H1 (cell line): Measurements from ENCODE around the gene CELF6. TPM values are rescaled to one million over a fixed set of nuclear protein-coding genes. Genes with fewer than 3 reads are reported as not detected.

Source experiments
- CTCF ChIA-PET: fragments of 300-600 bp; sonication (Branson Sonifier 250); formaldehyde crosslinking; loops from one replicate; lab custom pipeline; 2021; ENCODE audit not compliant: partially characterized antibody; lab: Charles Lee
- POLR2A ChIA-PET: fragments of 300-600 bp; sonication (Branson Sonifier 250); formaldehyde crosslinking; loops from one replicate; lab custom pipeline; 2021; ENCODE audit warnings: inconsistent platforms; ENCODE audit not compliant: partially characterized antibody; lab: Charles Lee
- DNase-seq, 2 experiments: peaks; one replicate each; pipeline versions ENCODE4 v3.0.0 to v3.0.0-alpha.2; 2010 to 2022; ENCODE audit warnings: low spot score in 2 of 2, low read depth in 1 of 2, mixed read lengths in 1 of 2
- FAIRE-seq: peaks from 2 replicates; lab custom pipeline; 2011; peaks lifted over from hg19 to GRCh38; lab: Jason Lieb, UNC
- H2AFZ ChIP-seq: 2 replicates; pipeline ENCODE4 v1.8.1; 2012; ENCODE audit warnings: low read length, inconsistent platforms
- H2AK5ac ChIP-seq: 2 replicates; pipeline ENCODE4 v1.6.1; 2013; ENCODE audit warnings: low read depth, low read length
- H2BK120ac ChIP-seq: replicated peaks from 2 replicates; pipeline ENCODE3; 2013; ENCODE audit warnings: low read depth, low read length, inconsistent platforms
- H2BK12ac ChIP-seq: 2 replicates; pipeline ENCODE4 v1.6.1; 2013; ENCODE audit warnings: low read depth, low read length
- H2BK15ac ChIP-seq: 2 replicates; pipeline ENCODE4 v1.6.1; 2013; ENCODE audit warnings: low read length
- H2BK20ac ChIP-seq: 2 replicates; pipeline ENCODE4 v1.6.1; 2013; ENCODE audit warnings: low read length
- H2BK5ac ChIP-seq: 2 replicates; pipeline ENCODE4 v1.6.1; 2013; ENCODE audit warnings: low read depth, low read length
- H3K14ac ChIP-seq: 2 replicates; pipeline ENCODE4 v1.6.1; 2013; ENCODE audit warnings: inconsistent platforms; ENCODE audit not compliant: insufficient read length
- H3K18ac ChIP-seq: 2 replicates; pipeline ENCODE4 v1.6.1; 2013; ENCODE audit warnings: low read length; ENCODE audit errors: extremely low read depth
- H3K23ac ChIP-seq: 2 replicates; pipeline ENCODE4 v1.6.1; 2013; ENCODE audit warnings: inconsistent platforms; ENCODE audit not compliant: insufficient read length
- H3K23me2 ChIP-seq: 2 replicates; pipeline ENCODE4 v1.6.1; 2013; ENCODE audit warnings: low read depth, low read length
- H3K27ac ChIP-seq: 2 replicates; pipeline ENCODE4 v1.6.1; 2011; ENCODE audit warnings: low read depth, low read length, inconsistent platforms
- H3K27me3 ChIP-seq, 4 experiments: replicated peaks in 1 of 4; 1 replicate in 1 of 4; 2 replicates in 3 of 4; pipeline versions ENCODE4 v1.6.1 to v1.8.1; 2011 to 2013; ENCODE audit warnings: low read length in 3 of 4, mild to moderate bottlenecking in 3 of 4, inconsistent platforms in 2 of 4, mixed read lengths in 2 of 4, moderate library complexity in 1 of 4; ENCODE audit not compliant: control insufficient read depth in 3 of 4, insufficient read depth in 3 of 4; ENCODE audit errors: extremely low read depth in 1 of 4
- H3K36me3 ChIP-seq, 4 experiments: 2 replicates each; pipeline versions ENCODE4 v1.6.1 to v1.8.1; 2011 to 2013; ENCODE audit warnings: mild to moderate bottlenecking in 4 of 4, low read length in 3 of 4, moderate library complexity in 2 of 4, control low read depth in 1 of 4, inconsistent platforms in 1 of 4; ENCODE audit not compliant: insufficient read depth in 4 of 4, control insufficient read depth in 2 of 4
- H3K4ac ChIP-seq: replicated peaks from 2 replicates; pipeline ENCODE3; 2013; ENCODE audit warnings: low read length, low read depth, mixed read lengths, inconsistent platforms; ENCODE audit not compliant: insufficient read length
- H3K4me1 ChIP-seq, 4 experiments: replicated peaks in 1 of 4; 1 replicate in 1 of 4; 2 replicates in 3 of 4; pipeline versions ENCODE4 v1.6.1 to v1.8.1; 2011 to 2013; ENCODE audit warnings: low read length in 3 of 4, inconsistent platforms in 2 of 4, mixed read lengths in 1 of 4; ENCODE audit not compliant: insufficient read depth in 4 of 4, control insufficient read depth in 3 of 4
- H3K4me2 ChIP-seq, 2 experiments: 2 replicates each; pipeline versions ENCODE4 v1.6.1 to v1.8.1; 2011 to 2013; ENCODE audit warnings: low read depth in 2 of 2, low read length in 2 of 2, control low read depth in 1 of 2, inconsistent platforms in 1 of 2, mild to moderate bottlenecking in 1 of 2; ENCODE audit not compliant: insufficient read depth in 1 of 2
- H3K4me3 ChIP-seq, 4 experiments: fragments of 200-600, 300-600 bp in 1 of 4; sonication (generic), shearing (Covaris generic), sonication (Bioruptor Twin) in 1 of 4; 2 replicates each; pipeline versions ENCODE4 v1.5.1 to v1.8.1; 2011 to 2016; ENCODE audit warnings: low read length in 4 of 4, low read depth in 3 of 4, control low read depth in 2 of 4, inconsistent platforms in 2 of 4, mild to moderate bottlenecking in 2 of 4, mixed read lengths in 1 of 4, moderate library complexity in 1 of 4; ENCODE audit not compliant: insufficient read depth in 2 of 4; ENCODE audit errors: extremely low read depth in 1 of 4
- H3K56ac ChIP-seq: replicated peaks from 2 replicates; pipeline ENCODE3; 2013; ENCODE audit warnings: low read depth, mild to moderate bottlenecking, mixed read lengths, low read length, inconsistent platforms; ENCODE audit not compliant: insufficient read length
- H3K79me1 ChIP-seq: 2 replicates; pipeline ENCODE4 v1.6.1; 2013; ENCODE audit warnings: low read depth, low read length, control low read depth
- H3K79me2 ChIP-seq, 2 experiments: 2 replicates each; pipeline versions ENCODE4 v1.6.1 to v1.8.1; 2012 to 2013; ENCODE audit warnings: low read length in 2 of 2, mild to moderate bottlenecking in 2 of 2, inconsistent platforms in 1 of 2; ENCODE audit not compliant: insufficient read depth in 2 of 2, control insufficient read depth in 1 of 2
- H3K9ac ChIP-seq, 4 experiments: replicated peaks in 1 of 4; 1 replicate in 1 of 4; 2 replicates in 3 of 4; pipeline versions ENCODE4 v1.6.1 to v1.8.1; 2011 to 2013; ENCODE audit warnings: low read depth in 3 of 4, low read length in 3 of 4, control low read depth in 2 of 4, mild to moderate bottlenecking in 2 of 4, moderate library complexity in 2 of 4, inconsistent platforms in 1 of 4; ENCODE audit errors: extremely low read depth in 1 of 4
- H3K9me3 ChIP-seq, 2 experiments: 2 replicates each; pipeline versions ENCODE4 v1.6.1 to v1.8.1; 2012 to 2013; ENCODE audit warnings: mild to moderate bottlenecking in 2 of 2, moderate library complexity in 2 of 2, control low read depth in 1 of 2, inconsistent platforms in 1 of 2, low read depth in 1 of 2, low read length in 1 of 2, mixed read lengths in 1 of 2; ENCODE audit not compliant: insufficient read depth in 2 of 2
- H4K20me1 ChIP-seq, 2 experiments: replicated peaks in 1 of 2; 2 replicates each; pipeline versions ENCODE3 to v1.8.1; 2011 to 2013; ENCODE audit warnings: inconsistent platforms in 2 of 2, low read length in 2 of 2, mild to moderate bottlenecking in 1 of 2; ENCODE audit not compliant: insufficient read depth in 2 of 2, control insufficient read depth in 1 of 2
- H4K5ac ChIP-seq: 2 replicates; pipeline ENCODE4 v1.6.1; 2013; ENCODE audit warnings: low read length, low read depth, mixed read lengths, inconsistent platforms; ENCODE audit not compliant: insufficient read length
- H4K8ac ChIP-seq: 2 replicates; pipeline ENCODE4 v1.8.0; 2013; ENCODE audit warnings: mild to moderate bottlenecking, moderate library complexity, low read length, inconsistent platforms; ENCODE audit not compliant: insufficient read depth; ENCODE audit errors: extremely low read depth
- H4K91ac ChIP-seq: replicated peaks from 2 replicates; pipeline ENCODE3; 2013; ENCODE audit warnings: low read length, mixed read lengths, inconsistent platforms; ENCODE audit not compliant: insufficient read length
- HDAC2 ChIP-seq, 2 experiments: fragments of 300-600 bp in 1 of 2; sonication (generic) in 1 of 2; IDR thresholded peaks; 2 replicates each; pipeline ENCODE4 v1.6.1; 2011 to 2012; ENCODE audit warnings: low read depth in 2 of 2, low read length in 2 of 2, mild to moderate bottlenecking in 2 of 2, moderate library complexity in 2 of 2, borderline replicate concordance in 1 of 2, inconsistent platforms in 1 of 2
- MAFK ChIP-seq: IDR thresholded peaks from 2 replicates; pipeline ENCODE4 v1.6.1; 2012; ENCODE audit warnings: low read depth, mild to moderate bottlenecking, improper control_type of control experiment, low read length
- POLR2A ChIP-seq, 2 experiments: IDR thresholded peaks; 1 replicate in 1 of 2; 2 replicates in 1 of 2; pipeline ENCODE4 v1.6.1; 2011; ENCODE audit warnings: low read depth in 2 of 2, low read length in 2 of 2, mild to moderate bottlenecking in 2 of 2; ENCODE audit errors: control extremely low read depth in 1 of 2
- RXRA ChIP-seq: IDR thresholded peaks from 2 replicates; pipeline ENCODE4 v1.6.1; 2011; ENCODE audit warnings: low read depth, mild to moderate bottlenecking, low read length, moderate library complexity; ENCODE audit not compliant: insufficient read depth
- SIRT6 ChIP-seq: IDR thresholded peaks from one replicate; pipeline ENCODE4 v1.7.1; 2012; ENCODE audit warnings: low read length, inconsistent platforms
- SP2 ChIP-seq: IDR thresholded peaks from 2 replicates; pipeline ENCODE4 v1.6.1; 2012; ENCODE audit warnings: mild to moderate bottlenecking, low read length, inconsistent platforms
- SUZ12 ChIP-seq: fragments of 200-600 bp; sonication (generic); IDR thresholded peaks from 2 replicates; pipeline ENCODE4 v1.6.1; 2012; ENCODE audit warnings: mild to moderate bottlenecking, inconsistent platforms, low read length, moderate library complexity, mixed read lengths
- WGBS, 2 experiments: shearing (Covaris generic) in 1 of 2; methylation state at CpG; one replicate each; pipeline versions ENCODE4 v1.1.6 to v1.1.7; 2013 to 2015; ENCODE audit warnings: low lambda C conversion rate in 2 of 2, mixed read lengths in 2 of 2, inconsistent platforms in 1 of 2, low coverage in 1 of 2, missing lambda C conversion rate in 1 of 2; ENCODE audit not compliant: insufficient replicate concordance in 2 of 2, insufficient coverage in 1 of 2, insufficient read length in 1 of 2; ENCODE audit errors: extremely low coverage in 1 of 2, missing lambda C conversion rate in 1 of 2; 5-methylcytosine and 5-hydroxymethylcytosine counted together
- polyA plus RNA-seq, 7 experiments: library from polyadenylated mRNA; depleted of rRNA in 3 of 7; stranded (reverse) in 5 of 7; unstranded in 2 of 7; fragments of >200 nt in 5 of 7; fragments of 200-250 nt in 2 of 7; gene quantifications; 1 replicate in 5 of 7; 2 replicates in 1 of 7; 4 replicates in 1 of 7; pipeline versions ENCODE4 v1.2.1 to v1.2.3, GENCODE V29; 2011 to 2013; ENCODE audit warnings: missing spikeins in 2 of 7, mixed read lengths in 2 of 7
- total RNA-seq: library from RNA; stranded (reverse); fragmentation: NEBNext Ultra II Directional; extraction: Animal tissue kit (Norgen Biotek cat#: 25700); gene quantifications from 2 replicates; pipeline ENCODE4 v1.2.1, GENCODE V29; 2021
- TF ChIP-seq, protein P1 (sequence below): IDR thresholded peaks from 2 replicates; pipeline ENCODE4 v1.6.1; 2011; ENCODE audit warnings: low read length, improper control_type of control experiment

The CELF6 gene
- total and polyA plus RNA-seq, 2 of the 8 experiments (the other 6 are each of a cell fraction or from before 2014, with no cell fraction given), result 0.09 to 0.19 TPM

DNA sequence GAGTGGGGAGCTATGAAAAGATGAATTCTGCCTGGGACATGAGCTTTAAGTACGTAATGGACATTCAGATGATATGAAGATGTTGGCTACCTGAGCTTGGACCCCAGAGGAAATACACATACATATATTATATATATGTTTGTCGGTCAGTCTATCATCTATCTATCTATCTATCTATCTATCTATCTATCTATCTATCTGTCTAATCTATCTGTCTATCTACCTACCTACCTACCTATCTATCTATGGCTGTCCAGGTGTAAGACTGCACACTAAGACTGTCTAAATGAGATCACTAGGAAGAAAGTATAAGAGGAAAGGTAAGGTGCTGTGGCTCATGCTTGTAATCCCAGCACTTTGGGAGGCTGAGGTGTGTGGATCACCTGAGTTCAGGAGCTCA, 18.2 kb upstream of the CELF6 start:
- Histone ChIP-seq H2BK15ac (no peak overlapping the region), H2AK5ac (no peak overlapping the region), H3K9ac (no peak overlapping the region), H3K23me2 (no peaks in the 10 kb centered on the region; the same call in 1 of the 2 replicates), H4K20me1 (peaks cover 0 to 1% of the 10 kb centered on the region in 2 experiments), H2BK120ac (no peak overlapping the region), H3K56ac (no peak overlapping the region), H3K23ac (no peak overlapping the region), H3K79me2 (no peaks in the 10 kb centered on the region), H2AFZ (no peak overlapping the region), H4K8ac (no peak overlapping the region), H3K9me3 (no peaks in the 10 kb centered on the region), H4K91ac (no peak overlapping the region), H3K4me1 (peaks cover 0 to 2% (median 2%) of the 10 kb centered on the region in 4 experiments; a peak in 4 of 7 replicates), H3K79me1 (no peaks in the 10 kb centered on the region), H3K4me2 (no peak overlapping the region), H3K36me3 (no peaks in the 10 kb centered on the region), H3K18ac (no peak overlapping the region), H3K27me3 (no peaks in the 10 kb centered on the region)
- CTCF ChIA-PET, result interaction anchor here (1.2 to 4.7 kb wide), 2 partner anchors 25 to 333 kb away, joined by 3 to 30 read pairs; no protein-coding TSS in a partner anchor
- 85% methylated on average over 2 of the region's 2 CpGs; no CpG with 5 or more reads in 1 of the 2 experiments for WGBS, 2 experiments
- no peak for FAIRE-seq
- TF ChIP-seq POLR2A (IDR thresholded peaks at IDR 0.05; ENCODE audit: control extremely low read depth in 1 of 2, low read depth in 2 of 2, low read length in 2 of 2) (no peak), SP2 (no peak), MAFK (no peak), SUZ12 (no peak), RXRA (no peak), SIRT6 (no peak), HDAC2 (IDR thresholded peaks at IDR 0.05; ENCODE audit: borderline replicate concordance in 1 of 2, low read depth in 2 of 2, low read length in 2 of 2) (no peak)
- TF ChIP-seq, protein P1, sequence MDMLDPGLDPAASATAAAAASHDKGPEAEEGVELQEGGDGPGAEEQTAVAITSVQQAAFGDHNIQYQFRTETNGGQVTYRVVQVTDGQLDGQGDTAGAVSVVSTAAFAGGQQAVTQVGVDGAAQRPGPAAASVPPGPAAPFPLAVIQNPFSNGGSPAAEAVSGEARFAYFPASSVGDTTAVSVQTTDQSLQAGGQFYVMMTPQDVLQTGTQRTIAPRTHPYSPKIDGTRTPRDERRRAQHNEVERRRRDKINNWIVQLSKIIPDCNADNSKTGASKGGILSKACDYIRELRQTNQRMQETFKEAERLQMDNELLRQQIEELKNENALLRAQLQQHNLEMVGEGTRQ, result no peak
- TF ChIP-seq, all 59 proteins: peak for 0
- Histone ChIP-seq H2BK20ac (no peak overlapping the region), H3K27ac (no peak overlapping the region), H4K5ac (no peak overlapping the region), H3K14ac (no peak overlapping the region), H2BK12ac (no peak overlapping the region), H3K4me3 (no peak overlapping the region), H2BK5ac (no peak overlapping the region), H3K4ac (no peak overlapping the region)
- no peak for DNase-seq
- POLR2A ChIA-PET, result interaction anchor here (1.8 kb wide), 1 partner anchor 18 kb away, joined by 4 read pairs; the partner anchor contains the start of gene CELF6
